Natural killer cell treated with Interleukin-12 subunit alpha and Interleukin-12 subunit beta and Interleukin-15 and Interleukin-18, amount 100 ng/mL, for 72 hours (primary cell): ENCODE results near the gene SPSB3. TPM values are rescaled to one million over a fixed set of nuclear protein-coding genes. Genes with fewer than 3 reads are reported as not detected.
"Not testable (repeated sequence)": the region's sequence is repeated elsewhere in the genome, so short reads cannot be mapped to it uniquely, and the experiment has no call there.

Experiments used
- ATAC-seq, 2 donors: fragments of 150-1000 bp; cut with Tn5 transposase in 1 of 2; sonication (Bioruptor Pico), chemical (Tn5 transposase) in 1 of 2; 2 replicates each; pipeline ENCODE4 v1.10.0; 2021
- DNase-seq: peaks from one replicate; pipeline ENCODE4 v3.0.0; 2022; ENCODE audit warnings: low spot score
- H3K27ac Mint-ChIP-seq, 2 donors: 1 replicate in 1 of 2; 2 replicates in 1 of 2; pipeline ENCODE4 v1.8.0; 2022; ENCODE audit warnings: mixed read lengths in 2 of 2, mild to moderate bottlenecking in 1 of 2, moderate library complexity in 1 of 2
- H3K27me3 Mint-ChIP-seq, 2 donors: 1 replicate in 1 of 2; 2 replicates in 1 of 2; pipeline ENCODE4 v1.8.0; 2022; ENCODE audit warnings: mixed read lengths in 2 of 2
- H3K36me3 Mint-ChIP-seq: one replicate; pipeline ENCODE4 v1.8.0; 2022; ENCODE audit warnings: mixed read lengths
- H3K4me1 Mint-ChIP-seq, 2 donors: 1 replicate in 1 of 2; 2 replicates in 1 of 2; pipeline ENCODE4 v1.8.0; 2022; ENCODE audit warnings: low read depth in 2 of 2, mixed read lengths in 2 of 2, mild to moderate bottlenecking in 1 of 2
- H3K4me3 Mint-ChIP-seq: one replicate; pipeline ENCODE4 v1.8.0; 2022; ENCODE audit warnings: mixed read lengths
- H3K9me3 Mint-ChIP-seq: 2 replicates; pipeline ENCODE4 v1.8.0; 2022; ENCODE audit warnings: mixed read lengths
- total RNA-seq, 2 donors: library from RNA; stranded (reverse); gene quantifications; one replicate each; pipeline ENCODE4 v1.2.3, GENCODE V29; 2022

The SPSB3 gene
- total RNA-seq, 2 donors from 2014 or later: 26.9 to 30.1 TPM

- Mint-ChIP-seq H3K4me3 (no peak overlapping the region), H3K27ac (no peak overlapping the region), H3K4me1 (peaks cover 0 to 3% of the 10 kb centered on the region in 2 donors), H3K36me3 (no peaks in the 10 kb centered on the region), H3K27me3 (no peaks in the 10 kb centered on the region), H3K9me3 (no peaks in the 10 kb centered on the region)
- ATAC-seq (no peak), DNase-seq (peak; percentile 51)
Observed at GRCh38 chr16:1807626-1808025, 25.3 kb upstream of the SPSB3 start.

- peaks cover 0 to 3% of the 10 kb centered on the region in 2 donors for H3K4me1 Mint-ChIP-seq
- ATAC-seq (no peak), DNase-seq (peak; percentile 2)
- H3K27ac Mint-ChIP-seq: no peak overlapping the region
- H3K4me3 Mint-ChIP-seq: no peak overlapping the region
- peaks cover 12% of the 10 kb centered on the region for H3K36me3 Mint-ChIP-seq
- H3K9me3 Mint-ChIP-seq: peaks cover 7% of the 10 kb centered on the region
- no peaks in the 10 kb centered on the region for H3K27me3 Mint-ChIP-seq
Observed at GRCh38 chr16:1800701-1801100, 18.3 kb upstream of the SPSB3 start.

DNA sequence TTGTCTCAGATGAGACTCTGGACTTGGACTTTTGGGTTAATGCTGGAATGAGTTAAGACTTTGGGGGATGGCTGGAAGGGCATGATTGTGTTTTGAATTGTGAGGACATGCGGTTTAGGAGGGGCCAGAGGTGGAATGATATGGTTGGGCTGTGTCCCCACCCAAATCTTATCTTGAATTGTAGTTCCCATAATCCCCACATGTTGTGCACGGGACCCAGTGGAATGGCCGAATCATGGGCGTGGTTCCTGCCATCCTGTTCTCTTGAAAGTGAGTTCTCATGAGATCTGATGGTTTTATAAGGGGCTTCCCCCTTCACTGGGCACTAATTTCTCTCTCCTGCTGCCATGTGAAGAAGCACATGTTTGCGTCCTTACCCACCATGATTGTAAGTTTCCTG, 16.9 kb upstream of the SPSB3 start:
- peaks cover 12% of the 10 kb centered on the region for H3K36me3 Mint-ChIP-seq

DNA sequence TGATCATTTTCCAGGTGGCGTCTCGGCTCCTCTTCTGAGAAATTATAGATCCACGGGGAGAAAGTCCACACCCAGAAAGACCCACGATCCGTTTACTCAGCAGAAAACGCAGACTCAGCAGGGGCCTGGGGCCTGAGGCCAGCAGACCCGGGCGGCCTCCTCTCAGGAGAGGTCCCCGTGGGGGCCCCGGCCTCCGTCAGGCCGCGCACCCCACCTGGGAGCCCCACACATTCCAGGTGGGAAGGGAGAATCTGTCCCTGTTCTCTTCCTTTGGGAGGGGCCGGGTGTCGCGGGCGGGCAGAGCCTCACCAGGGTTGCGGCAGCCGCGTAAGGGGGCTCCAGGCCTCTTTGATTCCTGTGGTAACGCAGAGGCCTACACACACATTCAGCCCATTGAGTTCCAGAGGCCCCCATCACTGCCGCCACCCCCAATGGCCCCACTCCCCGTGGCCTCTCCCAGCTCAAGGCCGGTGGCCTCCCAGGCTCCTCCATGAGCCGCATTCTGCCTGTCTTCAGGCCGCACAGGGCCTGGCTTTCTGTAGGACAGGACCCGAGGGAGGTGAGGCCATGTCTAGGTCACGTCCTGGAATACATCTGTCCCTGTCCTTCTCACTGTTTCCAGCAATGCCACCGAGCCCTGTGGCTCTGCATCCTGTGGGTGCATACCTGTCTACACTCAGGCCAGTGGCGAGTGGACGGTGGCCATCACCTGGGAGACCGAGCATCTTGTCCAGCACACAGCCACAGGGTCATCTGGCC, 12.7 kb upstream of the SPSB3 start:
- Mint-ChIP-seq H3K36me3 (peaks cover 7% of the 10 kb centered on the region), H3K27ac (no peak overlapping the region), H3K4me1 (no peaks in the 10 kb centered on the region), H3K27me3 (no peaks in the 10 kb centered on the region), H3K9me3 (peaks cover 7% of the 10 kb centered on the region), H3K4me3 (no peak overlapping the region)
- DNase-seq (peak; percentile 51), ATAC-seq (no peak)

More for the DNA sequence above, 16.9 kb upstream of the SPSB3 start:
- not testable (repeated sequence) for H3K27me3 Mint-ChIP-seq, ATAC-seq, H3K9me3 Mint-ChIP-seq, H3K27ac Mint-ChIP-seq, H3K4me3 Mint-ChIP-seq, H3K4me1 Mint-ChIP-seq
- peak; percentile 16 for DNase-seq

DNA sequence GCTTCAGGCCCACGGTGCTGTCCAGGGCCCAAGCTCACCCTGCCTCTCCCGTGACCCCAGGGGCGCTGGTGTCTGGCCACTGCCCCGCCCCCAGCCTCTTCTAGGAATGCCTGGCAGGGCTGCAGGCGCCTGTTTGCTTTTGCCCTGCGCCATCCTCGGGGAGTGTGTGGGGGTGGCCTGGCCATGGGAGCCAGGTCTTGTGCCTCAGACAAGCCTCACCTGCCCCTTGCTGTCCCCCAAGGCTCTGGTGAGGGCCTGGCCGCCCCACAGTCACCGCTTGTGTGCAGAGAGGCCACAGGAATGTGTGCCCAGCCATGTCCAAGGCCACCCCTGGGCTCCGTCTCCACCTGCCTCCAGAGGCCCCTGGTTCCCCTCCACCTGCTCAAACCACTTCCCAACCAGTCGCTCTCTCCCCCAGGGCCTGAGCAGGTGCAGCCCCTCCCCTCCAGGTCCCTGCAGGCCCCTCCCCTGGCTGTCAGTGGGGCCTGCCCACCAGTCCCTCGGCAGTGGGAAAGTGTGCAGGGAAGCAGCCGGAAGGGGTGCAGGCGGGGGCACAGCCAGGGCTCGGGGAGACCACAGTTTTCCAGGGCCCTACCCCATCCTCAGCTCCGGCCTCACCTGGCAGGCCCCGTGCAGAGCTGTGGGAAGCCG, 12.0 kb upstream of the SPSB3 start:
- ATAC-seq: no peak
- no peaks in the 10 kb centered on the region for H3K4me1 Mint-ChIP-seq
- H3K9me3 Mint-ChIP-seq: peaks cover 4% of the 10 kb centered on the region
- peak; percentile 46 for DNase-seq
- H3K4me3 Mint-ChIP-seq: no peak overlapping the region
- H3K36me3 Mint-ChIP-seq: peaks cover under 1% of the 10 kb centered on the region
- no peak overlapping the region for H3K27ac Mint-ChIP-seq
- no peaks in the 10 kb centered on the region for H3K27me3 Mint-ChIP-seq

DNA sequence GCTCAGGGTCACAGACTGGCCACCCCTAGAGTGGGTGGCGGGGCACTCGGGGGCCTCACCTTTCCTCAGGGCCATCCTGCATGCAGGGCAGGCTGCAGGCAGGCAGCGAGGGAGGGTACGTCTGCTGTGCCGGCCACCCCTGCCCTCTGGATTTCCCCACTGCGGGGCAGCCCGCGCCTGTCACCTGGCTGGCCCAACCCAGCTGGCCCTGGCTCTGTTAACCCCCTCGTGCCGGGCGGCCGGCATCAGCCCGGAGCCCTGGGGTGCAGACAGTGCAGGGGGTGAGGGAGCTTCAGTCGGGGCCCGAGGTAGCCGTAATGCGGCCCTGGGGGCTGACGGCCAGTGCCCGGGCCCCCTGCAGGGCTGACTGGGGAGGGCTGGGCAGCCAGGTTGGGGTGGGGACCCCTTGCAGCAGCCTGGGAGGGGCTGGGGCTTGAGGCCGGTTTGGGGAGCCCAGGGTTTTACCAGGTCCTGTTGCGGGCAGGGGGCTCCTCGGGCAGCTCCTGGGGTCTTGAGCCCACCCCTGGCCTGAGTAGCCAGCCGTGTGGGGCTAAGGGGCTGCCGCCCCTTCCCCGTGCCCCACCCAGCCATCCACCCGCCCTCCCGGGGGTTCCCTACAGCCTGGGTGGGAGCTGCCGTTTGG, 11.3 kb upstream of the SPSB3 start, which contains the start of gene IGFALS:
Gene IGFALS (minus strand): TSS at position 128 of the 643 bp plus-strand sequence. CDS start 53 bp downstream, at position 75.
- Mint-ChIP-seq H3K36me3 (no peaks in the 10 kb centered on the region), H3K27ac (no peak within 1 kb of the TSS), H3K4me1 (peaks cover 0 to 4% of the 10 kb centered on the region in 2 donors), H3K9me3 (no peaks in the 10 kb centered on the region), H3K4me3 (no peak within 1 kb of the TSS), H3K27me3 (no peaks in the 10 kb centered on the region)
- peak; percentile 60 for DNase-seq
- ATAC-seq: no peak

- Mint-ChIP-seq H3K4me1 (peaks cover 0 to 4% of the 10 kb centered on the region in 2 donors), H3K9me3 (no peaks in the 10 kb centered on the region), H3K36me3 (no peaks in the 10 kb centered on the region), H3K4me3 (no peak overlapping the region), H3K27me3 (no peaks in the 10 kb centered on the region), H3K27ac (no peak overlapping the region)
- ATAC-seq (no peak), DNase-seq (peak; percentile 58)
Observed at GRCh38 chr16:1792836-1793577, 10.6 kb upstream of the SPSB3 start.

GRCh38 chr16:1791943-1792812, 9.8 kb upstream of the SPSB3 start:
- Mint-ChIP-seq H3K27me3 (no peaks in the 10 kb centered on the region), H3K36me3 (no peaks in the 10 kb centered on the region), H3K4me3 (no peak overlapping the region), H3K9me3 (no peaks in the 10 kb centered on the region), H3K4me1 (peaks cover 0 to 4% of the 10 kb centered on the region in 2 donors), H3K27ac (no peak overlapping the region)
- DNase-seq: peak; percentile 54
- no peak for ATAC-seq

DNA sequence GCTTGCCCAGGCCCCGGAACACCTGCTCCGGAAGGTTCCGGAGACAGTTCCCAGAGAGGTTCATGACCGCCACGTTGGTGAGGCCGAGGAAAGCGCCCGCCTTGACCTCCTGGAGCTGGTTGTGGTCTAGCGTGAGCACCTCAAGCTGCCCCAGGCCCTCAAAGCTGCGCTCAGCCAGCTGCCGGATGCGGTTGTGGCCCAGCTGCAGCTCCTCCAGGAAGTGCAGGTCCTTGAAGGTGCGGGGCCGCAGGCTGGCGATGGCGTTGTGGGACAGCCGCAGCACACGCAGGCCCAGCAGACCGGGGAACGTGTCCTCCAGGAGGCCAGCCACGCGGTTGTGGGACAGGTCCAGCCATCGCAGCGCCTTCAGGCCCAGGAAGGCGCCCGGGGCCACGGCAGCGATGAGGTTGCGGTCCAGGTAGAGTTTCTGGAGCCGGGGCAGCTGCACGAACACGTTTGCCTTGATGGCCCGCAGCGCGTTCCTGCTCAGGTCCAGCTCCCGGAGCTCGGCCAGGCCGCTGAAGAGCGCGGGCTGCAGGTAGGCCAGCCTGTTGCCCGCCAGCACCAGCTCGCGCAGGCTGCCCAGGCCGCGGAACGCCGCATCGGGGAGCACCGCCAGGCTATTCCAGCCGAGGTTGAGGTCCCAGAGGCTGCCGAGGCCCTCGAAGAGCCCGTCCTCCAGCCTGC, 9.0 kb upstream of the SPSB3 start:
- Mint-ChIP-seq H3K27me3 (no peaks in the 10 kb centered on the region), H3K4me1 (peaks cover 0 to 4% of the 10 kb centered on the region in 2 donors), H3K27ac (no peak overlapping the region), H3K9me3 (no peaks in the 10 kb centered on the region), H3K4me3 (no peak overlapping the region), H3K36me3 (no peaks in the 10 kb centered on the region)
- no peak for ATAC-seq
- DNase-seq: peak; percentile 59

DNA sequence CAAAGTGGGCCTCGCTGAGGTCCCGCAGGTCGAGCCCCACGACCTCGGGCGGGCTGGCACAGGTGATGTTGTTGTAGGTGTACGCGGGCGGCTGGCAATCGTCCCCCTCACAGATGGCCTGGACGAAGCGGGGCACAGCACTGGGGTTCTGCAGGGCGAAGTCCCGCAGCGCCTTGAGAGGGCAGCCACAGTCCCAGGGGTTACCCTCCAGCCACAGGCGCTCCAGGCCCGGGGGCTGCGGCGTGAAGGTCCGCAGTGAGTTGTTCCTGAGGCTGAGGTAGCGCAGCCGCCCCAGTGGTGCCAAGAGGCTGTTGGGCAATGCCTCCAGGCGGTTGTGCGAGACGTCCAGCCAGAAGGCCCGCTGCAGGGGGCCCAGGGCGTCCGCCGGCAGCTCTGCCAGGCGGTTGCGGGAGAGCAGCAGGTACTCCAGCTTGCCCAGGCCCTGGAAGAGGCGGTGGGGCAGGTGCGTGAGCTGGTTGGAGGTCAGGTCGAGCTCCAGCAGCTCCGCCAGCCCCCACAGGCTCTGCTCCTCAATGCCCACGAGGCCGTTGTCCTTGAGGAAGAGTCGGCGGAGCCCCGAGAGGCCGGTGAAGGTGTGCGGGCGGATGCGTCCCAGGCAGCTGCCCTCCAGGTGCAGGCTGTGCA, 8.4 kb upstream of the SPSB3 start:
- DNase-seq: peak; percentile 57
- H3K4me1 Mint-ChIP-seq: peaks cover 0 to 4% of the 10 kb centered on the region in 2 donors
- no peak overlapping the region for H3K4me3 Mint-ChIP-seq
- no peaks in the 10 kb centered on the region for H3K9me3 Mint-ChIP-seq
- no peaks in the 10 kb centered on the region for H3K36me3 Mint-ChIP-seq
- H3K27me3 Mint-ChIP-seq: no peaks in the 10 kb centered on the region
- H3K27ac Mint-ChIP-seq: no peak overlapping the region
- no peak for ATAC-seq

DNA sequence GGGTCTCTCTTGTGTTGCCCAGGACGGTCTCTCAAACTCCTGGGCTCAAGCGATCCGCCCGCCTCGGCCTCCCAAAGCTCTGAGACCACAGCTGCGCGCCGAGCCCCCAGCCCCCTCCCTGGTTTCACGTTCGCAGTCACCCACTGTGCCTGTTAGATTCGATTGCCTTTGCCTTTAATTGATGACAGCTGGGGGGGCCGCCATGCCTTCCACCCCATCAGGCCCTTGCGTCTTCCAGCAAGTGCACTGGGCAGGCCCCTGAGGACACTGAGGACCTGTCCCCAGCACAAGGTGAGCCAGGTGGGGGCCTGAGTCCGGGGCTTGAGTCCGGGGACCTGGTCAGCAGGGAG, 7.9 kb upstream of the SPSB3 start:
- Mint-ChIP-seq H3K4me1 (peaks cover 0 to 7% of the 10 kb centered on the region in 2 donors), H3K27ac (no peak overlapping the region)

GRCh38 chr16:1789643-1790045, 7.3 kb upstream of the SPSB3 start:
- no peaks in the 10 kb centered on the region for H3K36me3 Mint-ChIP-seq
- no peaks in the 10 kb centered on the region for H3K9me3 Mint-ChIP-seq
- H3K27me3 Mint-ChIP-seq: no peaks in the 10 kb centered on the region
- H3K4me1 Mint-ChIP-seq: peaks cover 0 to 10% of the 10 kb centered on the region in 2 donors
- H3K27ac Mint-ChIP-seq: no peak overlapping the region
- H3K4me3 Mint-ChIP-seq: no peak overlapping the region
- ATAC-seq (no peak), DNase-seq (peak; percentile 28)

More for the DNA sequence above, 7.9 kb upstream of the SPSB3 start:
- no peak overlapping the region for H3K4me3 Mint-ChIP-seq
- H3K27me3 Mint-ChIP-seq: no peaks in the 10 kb centered on the region
- H3K9me3 Mint-ChIP-seq: no peaks in the 10 kb centered on the region
- DNase-seq (peak; percentile 44), ATAC-seq (no peak)
- H3K36me3 Mint-ChIP-seq: no peaks in the 10 kb centered on the region
